ENCODE data around the gene ZNG1E.
"Not testable (repeated sequence)": the region's sequence is repeated elsewhere in the genome, so short reads cannot be mapped to it uniquely, and the experiment has no call there.

ZNG1E gene

DNA sequence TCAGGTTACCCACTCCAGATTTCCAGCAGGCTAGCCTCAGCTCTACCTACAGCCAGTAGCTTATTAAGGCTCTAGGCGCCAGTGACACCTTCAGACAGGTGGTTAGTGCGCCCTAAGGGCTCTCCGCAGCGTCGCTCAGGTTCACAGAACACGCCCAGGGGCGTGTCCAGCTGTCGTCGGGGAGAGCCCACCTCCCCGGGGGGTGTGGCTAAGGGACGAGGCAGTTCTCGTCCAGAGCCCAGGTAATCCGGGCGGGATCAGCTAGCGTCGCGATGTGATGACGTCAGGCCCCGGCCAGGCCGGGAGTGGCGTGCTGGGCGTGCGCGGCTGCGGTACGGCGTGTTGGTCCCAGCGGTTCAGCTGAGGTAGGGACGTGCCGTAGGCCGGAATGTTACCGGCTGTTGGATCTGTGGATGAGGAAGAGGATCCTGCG, at the start of gene ZNG1E:
Gene ZNG1E (plus strand): TSS at position 340 of the 433 bp plus-strand sequence. CDS start 49 bp downstream, at position 389.
- DNase-seq (ENCODE audit: low read depth in 2 of 2) = peak; percentile 50 to 57

DNA sequence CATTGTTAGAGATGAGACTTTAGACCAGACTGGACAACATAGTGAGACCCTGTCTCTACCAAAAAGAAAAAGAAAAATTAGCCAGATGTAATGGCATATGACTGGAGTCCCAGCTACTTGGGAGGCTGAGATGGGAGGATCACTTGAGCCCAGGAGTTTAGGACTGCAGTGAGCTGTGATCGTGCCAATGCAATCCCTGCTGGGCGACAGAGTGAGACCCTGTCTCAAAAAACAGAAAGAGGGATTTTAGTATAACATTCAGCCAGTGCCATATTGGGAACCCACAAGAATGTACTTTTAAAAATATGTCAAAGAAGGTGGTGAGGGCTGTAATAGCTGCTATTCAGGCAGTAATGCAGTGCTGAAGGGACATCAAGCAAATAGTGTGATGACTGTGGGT, 2.1 kb upstream of the ZNG1E start:
- DNase-seq (ENCODE audit: low read depth in 2 of 2) = not testable (repeated sequence)

DNA sequence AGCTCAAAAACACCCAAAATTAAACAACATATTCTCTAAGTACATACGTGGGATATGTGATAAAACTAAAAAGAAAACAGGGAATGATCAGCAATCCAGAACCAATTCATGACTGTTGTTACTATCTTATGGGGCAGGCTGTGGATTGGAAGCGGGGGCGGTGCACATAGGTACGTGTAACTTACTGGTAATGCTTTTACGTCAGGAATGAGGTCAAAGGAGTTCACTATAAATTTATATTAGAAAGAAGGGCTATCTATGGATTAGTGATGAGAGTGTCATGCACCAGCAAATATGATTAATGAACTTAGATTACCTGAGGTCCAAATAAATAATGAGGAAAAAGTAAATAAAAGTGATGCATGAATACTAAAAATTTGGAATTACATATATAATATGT, 710 bp upstream of the ZNG1E start:
- not testable (repeated sequence) for DNase-seq (ENCODE audit: low read depth in 2 of 2)

DNA sequence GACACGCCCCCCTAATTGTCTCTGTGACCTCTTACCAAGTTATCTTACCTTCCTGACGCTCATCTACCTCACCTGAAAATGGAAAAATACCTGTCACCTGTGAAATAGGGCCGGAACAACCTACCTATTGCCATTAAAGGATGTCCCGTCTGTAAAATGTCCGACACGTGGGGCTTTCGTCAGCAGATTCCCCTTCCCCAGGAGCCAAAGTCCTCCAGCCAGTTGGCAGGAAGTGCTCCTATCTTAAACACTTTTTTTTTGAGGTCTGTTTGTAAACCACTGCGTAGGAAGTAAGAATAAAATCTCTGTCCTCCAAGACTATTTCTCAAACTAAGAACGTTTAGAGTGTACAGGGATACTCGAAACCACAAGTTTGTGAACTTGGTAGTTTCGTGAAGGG, 661 bp downstream of the ZNG1E start:
- peak; percentile 0 to 3 for DNase-seq (ENCODE audit: low read depth in 2 of 2)

DNA sequence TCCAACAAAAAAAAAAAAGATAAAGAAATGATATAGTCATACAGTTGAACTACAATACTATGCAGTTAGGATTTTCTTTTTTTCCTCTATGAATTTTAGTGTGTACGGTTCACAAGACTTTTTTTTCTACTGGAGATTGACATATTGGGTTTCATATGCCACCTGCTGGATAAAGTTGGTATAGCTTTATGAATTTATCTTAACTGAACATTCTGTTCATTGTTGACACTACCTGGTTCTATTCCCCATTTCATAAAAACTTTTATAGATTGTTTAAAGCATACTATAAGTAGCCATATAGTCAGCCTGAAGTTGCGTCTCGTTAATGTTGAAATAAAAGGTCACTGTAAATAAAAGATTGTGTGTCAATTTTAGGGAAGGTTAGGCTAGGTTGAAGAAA, 2.8 kb downstream of the ZNG1E start:
- DNase-seq (ENCODE audit: low read depth in 2 of 2) = not testable (repeated sequence)

DNA sequence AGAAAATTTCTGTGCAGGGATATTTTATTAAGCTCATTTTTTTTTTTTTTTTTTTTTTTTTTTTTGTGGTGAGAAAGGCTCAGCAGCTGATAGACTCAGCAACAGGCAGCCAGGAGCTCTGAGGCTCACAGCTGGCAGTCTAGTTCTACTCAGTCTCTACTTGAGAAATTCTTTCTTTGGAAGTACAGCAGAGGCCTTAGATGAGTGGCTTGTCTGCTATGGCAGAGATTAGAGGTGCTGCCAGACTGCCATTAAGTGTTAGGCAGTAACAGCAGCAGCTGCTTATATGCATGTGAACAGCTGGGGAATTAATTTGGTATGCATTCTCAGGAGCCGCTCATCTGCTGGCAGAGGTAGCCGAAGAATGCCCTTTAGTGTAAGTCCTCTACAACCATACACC, 27.8 kb downstream of the ZNG1E start:
- not testable (repeated sequence) for DNase-seq (ENCODE audit: low read depth in 2 of 2)

DNA sequence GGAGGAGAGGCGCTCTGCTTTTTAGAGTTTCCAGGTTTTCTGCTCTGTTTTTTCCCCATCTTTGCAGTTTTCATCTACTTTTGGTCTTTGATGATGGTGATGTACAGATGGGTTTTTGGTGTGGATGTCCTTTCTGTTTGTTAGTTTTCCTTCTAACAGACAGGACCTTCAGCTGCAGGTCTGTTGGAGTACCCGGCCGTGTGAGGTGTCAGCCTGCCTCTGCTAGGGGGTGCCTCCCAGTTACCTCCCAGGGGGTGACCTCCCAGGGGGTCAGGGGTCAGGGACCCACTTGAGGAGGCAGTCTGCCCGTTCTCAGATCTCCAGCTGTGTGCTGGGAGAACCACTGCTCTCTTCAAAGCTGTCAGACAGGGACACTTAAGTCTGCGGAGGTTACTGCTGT, 38.7 kb downstream of the ZNG1E start:
- not testable (repeated sequence) for DNase-seq (ENCODE audit: low read depth in 2 of 2)

DNA sequence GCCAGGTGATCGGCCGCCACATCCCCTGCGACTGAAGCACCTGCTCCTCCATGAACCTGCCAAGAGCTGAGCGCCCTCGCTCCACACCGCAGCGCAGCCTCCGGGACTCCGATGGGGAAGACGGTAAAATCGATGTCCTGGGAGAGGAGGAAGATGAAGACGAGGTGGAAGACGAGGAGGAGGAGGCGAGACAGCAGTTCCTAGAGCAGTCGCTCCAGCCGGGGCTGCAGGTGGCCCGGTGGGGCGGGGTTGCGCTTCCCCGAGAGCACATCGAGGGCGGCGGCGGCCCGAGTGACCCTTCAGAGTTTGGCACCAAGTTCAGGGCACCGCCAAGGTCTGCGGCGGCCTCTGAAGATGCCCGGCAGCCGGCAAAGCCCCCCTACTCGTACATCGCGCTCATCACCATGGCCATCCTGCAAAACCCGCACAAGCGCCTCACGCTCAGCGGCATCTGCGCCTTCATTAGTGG, 61.4 kb downstream of the ZNG1E start, which contains the start of gene FOXD4L4:
Gene FOXD4L4 (plus strand): TSS at position 51 of the 469 bp plus-strand sequence. CDS start 0 bp downstream, at position 51.
- DNase-seq (ENCODE audit: low read depth in 2 of 2) = not testable (repeated sequence)

DNA sequence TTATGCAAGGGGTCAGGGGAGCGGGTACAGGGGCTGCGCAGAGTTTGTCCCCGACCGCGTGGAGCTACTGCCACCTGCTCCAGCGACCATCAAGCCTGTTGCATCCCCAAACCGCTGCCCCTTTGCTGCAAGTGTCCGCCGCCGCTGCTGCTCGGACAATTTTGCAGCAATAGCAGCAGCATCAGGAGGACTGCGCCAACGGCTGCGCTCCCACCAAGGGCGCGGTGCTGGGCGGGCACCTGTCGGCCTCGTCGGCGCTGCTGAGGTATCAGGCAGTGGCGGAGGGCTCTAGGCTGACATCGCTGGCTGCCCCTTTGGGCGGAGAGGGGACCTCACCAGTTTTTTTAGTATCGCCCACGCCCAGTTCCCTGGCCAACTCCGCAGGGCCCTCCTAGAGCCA, 62.4 kb downstream of the ZNG1E start:
- not testable (repeated sequence) for DNase-seq (ENCODE audit: low read depth in 2 of 2)
